ENCODE measurements around the gene NFATC2.
"Not testable (repeated sequence)": the region's sequence is repeated elsewhere in the genome, so short reads cannot be mapped to it uniquely, and the experiment has no call there.

Gene NFATC2

GRCh38 chr20:51345601-51346101 is 196.9 kb downstream of the NFATC2 start:
- DNase-seq, result no peak

GRCh38 chr20:51343802-51344201 is 198.7 kb downstream of the NFATC2 start:
- not testable (repeated sequence) for DNase-seq

GRCh38 chr20:51342510-51343236 is 199.8 kb downstream of the NFATC2 start:
- DNase-seq, result no peak

DNA sequence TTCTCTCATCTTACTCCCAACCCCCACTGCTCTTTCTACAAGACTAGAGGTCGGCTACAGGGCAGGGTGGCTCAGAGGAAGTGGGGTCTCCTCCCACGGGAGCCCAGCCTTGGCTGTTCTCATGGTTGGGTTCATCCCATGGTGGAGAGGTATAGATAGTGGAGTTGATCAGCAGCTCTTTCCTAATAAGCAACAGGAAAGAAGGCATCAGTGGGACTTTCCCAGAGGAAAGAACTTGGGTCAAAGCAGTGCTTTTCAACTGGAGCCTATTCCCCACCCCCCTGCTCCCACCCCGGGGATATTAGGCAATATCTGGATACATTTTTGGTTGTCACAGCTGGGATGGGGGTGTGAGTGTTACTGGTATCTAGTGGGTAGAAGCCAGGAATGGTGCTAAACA is 200.9 kb downstream of the NFATC2 start:
- DNase-seq, result no peak

DNA sequence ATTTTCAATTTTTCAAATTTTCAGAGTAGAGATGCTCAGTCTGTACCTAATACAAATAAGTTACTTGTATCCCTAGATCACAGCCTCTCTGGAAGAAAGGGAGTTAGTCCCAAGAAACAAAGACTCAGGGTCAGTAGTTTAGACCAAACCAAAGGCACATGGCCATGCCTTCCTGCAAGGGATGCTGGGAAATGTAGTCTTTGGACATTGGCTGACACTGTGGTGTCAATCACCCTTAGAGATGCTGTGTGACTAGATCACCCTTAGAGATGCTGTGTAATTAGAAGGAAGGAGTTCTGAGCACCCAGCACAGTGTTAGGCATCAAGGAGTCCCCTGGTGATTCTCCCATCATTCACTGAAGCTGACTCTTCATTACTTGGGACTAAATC is 202.1 kb downstream of the NFATC2 start:
- no peak for DNase-seq

- no peak for DNase-seq
Observed at GRCh38 chr20:51339721-51340450, 202.6 kb downstream of the NFATC2 start.

DNA sequence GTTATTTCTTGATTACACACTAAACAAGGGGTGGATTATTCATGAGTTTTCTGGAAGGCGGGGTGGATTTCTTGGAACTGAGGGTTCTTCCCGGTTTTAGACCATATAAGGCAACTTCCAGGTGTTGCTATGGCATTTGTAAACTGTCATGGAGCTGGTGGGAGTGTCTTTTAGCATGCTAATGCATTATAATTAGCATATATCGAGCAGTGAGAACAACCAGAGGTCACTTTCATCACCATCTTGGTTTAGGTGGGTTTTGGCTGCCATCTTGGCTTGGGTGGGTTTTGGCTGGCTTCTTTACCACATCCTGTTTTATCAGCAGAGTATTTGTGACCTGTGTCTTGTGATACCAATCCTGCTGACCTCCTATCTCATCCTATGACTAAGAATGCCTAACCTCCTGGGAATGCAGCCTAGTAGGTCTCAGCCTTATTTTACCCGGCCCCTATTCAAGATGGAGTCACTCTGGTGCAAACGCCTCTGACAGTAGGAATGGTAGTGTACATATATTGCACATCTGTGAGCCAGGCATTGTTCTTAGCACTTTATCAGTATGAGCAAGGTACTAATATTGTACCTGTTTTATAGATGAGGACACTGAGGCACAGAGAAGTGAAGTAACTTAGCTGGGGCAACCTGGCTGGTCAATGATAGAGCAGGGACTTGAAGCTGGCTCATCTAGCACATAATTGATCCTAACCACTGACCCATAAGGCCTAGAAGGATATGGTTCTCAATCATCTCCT is 203.7 kb downstream of the NFATC2 start:
- DNase-seq, result no peak

- no peak for DNase-seq
Observed at GRCh38 chr20:51337126-51337805, 205.3 kb downstream of the NFATC2 start.

Data from activated CD4-positive, CD25-positive, alpha-beta regulatory T cell (primary cell).